ENCODE results near the gene NRM.
A peak's percentile ranks its signal among the peaks of the same experiment; 100 is the strongest.
"Not testable (repeated sequence)": the region's sequence is repeated elsewhere in the genome, so short reads cannot be mapped to it uniquely, and the experiment has no call there.

The NRM gene

GRCh38 chr6:30719791-30720737 is 29.3 kb upstream of the NRM start, which contains the start of gene TUBB:
Gene TUBB (plus strand): TSS chr6:30720352. CDS start chr6:30720507, 155 bp downstream.
- DNase-seq, result peak; percentile 98

GRCh38 chr6:30719356-30719755 is 28.6 kb upstream of the NRM start:
- DNase-seq, result no peak

GRCh38 chr6:30717845-30718720 is 27.3 kb upstream of the NRM start:
- DNase-seq, result not testable (repeated sequence)

GRCh38 chr6:30717129-30717844 is 26.5 kb upstream of the NRM start, which contains the start of gene MDC1:
Gene MDC1 (minus strand): TSS chr6:30717281. CDS start chr6:30715175, 2,106 bp downstream.
- peak; percentile 100 for DNase-seq

GRCh38 chr6:30716879-30717128 is 26.0 kb upstream of the NRM start:
- DNase-seq, result no peak

- DNase-seq, result no peak
Measured at GRCh38 chr6:30714263-30714662, 23.5 kb upstream of the NRM start.

GRCh38 chr6:30712441-30712945 is 21.7 kb upstream of the NRM start:
- no peak for DNase-seq

GRCh38 chr6:30711758-30712380 is 21.1 kb upstream of the NRM start:
- no peak for DNase-seq

- DNase-seq, result no peak
Measured at GRCh38 chr6:30709101-30709868, 18.5 kb upstream of the NRM start.

- no peak for DNase-seq
Measured at GRCh38 chr6:30707281-30707850, 16.6 kb upstream of the NRM start.

- DNase-seq, result no peak
Measured at GRCh38 chr6:30705620-30706019, 14.8 kb upstream of the NRM start.

GRCh38 chr6:30703821-30704220 is 13.0 kb upstream of the NRM start:
- DNase-seq, result no peak

GRCh38 chr6:30703011-30703410 is 12.2 kb upstream of the NRM start:
- DNase-seq, result no peak

- no peak for DNase-seq
Measured at GRCh38 chr6:30700340-30700739, 9.6 kb upstream of the NRM start.

GRCh38 chr6:30696432-30696831 is 5.6 kb upstream of the NRM start:
- no peak for DNase-seq

- DNase-seq, result no peak
Measured at GRCh38 chr6:30691208-30691847, 544 bp upstream of the NRM start.

GRCh38 chr6:30689985-30690384 is 799 bp downstream of the NRM start:
- no peak for DNase-seq

GRCh38 chr6:30689022-30689865 is 1.5 kb downstream of the NRM start:
- no peak for DNase-seq

GRCh38 chr6:30688569-30688968 is 2.2 kb downstream of the NRM start:
- no peak for DNase-seq
